OCI-LY1 (cell line): ENCODE results near the gene SETD5.

ENCODE experiments used
- H2AFZ ChIP-seq: fragments of 200-600 bp; sonication (generic), shearing (Covaris generic); 2 replicates; pipeline ENCODE4 v1.6.0; 2014; ENCODE audit warnings: antibody characterized with exemption, mild to moderate bottlenecking, low read length
- H3F3A ChIP-seq: fragments of 200-600 bp; sonication (generic), shearing (Covaris generic); 2 replicates; pipeline ENCODE4 v1.6.0; 2014; ENCODE audit warnings: mild to moderate bottlenecking, antibody characterized with exemption, low read length, moderate library complexity; ENCODE audit not compliant: insufficient read depth
- H3K27ac ChIP-seq: fragments of 200-600 bp; sonication (generic); 2 replicates; pipeline ENCODE4 v1.5.1; 2014; ENCODE audit warnings: low read length, mixed run types, mild to moderate bottlenecking, low read depth; ENCODE audit not compliant: poor library complexity, severe bottlenecking
- H3K27me3 ChIP-seq: fragments of 200-600 bp; sonication (generic); 2 replicates; pipeline ENCODE4 v1.6.0; 2014; ENCODE audit warnings: antibody characterized with exemption, mild to moderate bottlenecking, low read length, moderate library complexity; ENCODE audit not compliant: insufficient read depth
- H3K36me3 ChIP-seq: fragments of 200-600 bp; sonication (generic); 2 replicates; pipeline ENCODE4 v1.6.1; 2014; ENCODE audit warnings: mild to moderate bottlenecking, antibody characterized with exemption, low read length, moderate library complexity, mixed read lengths; ENCODE audit not compliant: insufficient read depth
- H3K4me1 ChIP-seq: fragments of 200-600 bp; sonication (generic); 2 replicates; pipeline ENCODE4 v1.5.1; 2014; ENCODE audit warnings: mild to moderate bottlenecking, low read length, moderate library complexity; ENCODE audit not compliant: insufficient read depth, severe bottlenecking
- H3K4me2 ChIP-seq: fragments of 200-600 bp; sonication (generic), shearing (Covaris generic); 2 replicates; pipeline ENCODE4 v1.6.1; 2014; ENCODE audit warnings: low read length
- H3K4me3 ChIP-seq: fragments of 200-600 bp; sonication (generic); 2 replicates; pipeline ENCODE4 v1.5.1; 2014; ENCODE audit warnings: low read length, low read depth, mild to moderate bottlenecking, mixed read lengths; ENCODE audit not compliant: poor library complexity, severe bottlenecking
- H3K79me2 ChIP-seq: fragments of 200-600 bp; shearing (Covaris generic); 2 replicates; pipeline ENCODE4 v1.6.1; 2016; ENCODE audit warnings: mixed run types, low read length, mixed read lengths; ENCODE audit not compliant: insufficient read depth
- H3K9ac ChIP-seq: fragments of 200-600 bp; sonication (generic), shearing (Covaris generic); 2 replicates; pipeline ENCODE4 v1.6.1; 2014; ENCODE audit warnings: mild to moderate bottlenecking, low read length, mixed read lengths
- H3K9me2 ChIP-seq: fragments of 200-600 bp; sonication (generic), shearing (Covaris generic); 2 replicates; pipeline ENCODE4 v1.6.1; 2014; ENCODE audit warnings: low read depth, mild to moderate bottlenecking, low read length, mixed read lengths
- H3K9me3 ChIP-seq: fragments of 200-600 bp; shearing (Covaris generic); 2 replicates; pipeline ENCODE4 v1.6.1; 2014; ENCODE audit warnings: low read length, mixed read lengths
- H4K20me1 ChIP-seq: fragments of 200-600 bp; sonication (generic), shearing (Covaris generic); 2 replicates; pipeline ENCODE4 v1.6.0; 2016; ENCODE audit warnings: mild to moderate bottlenecking, low read length; ENCODE audit not compliant: insufficient read depth
- EZH2 ChIP-seq: fragments of 200-600 bp; sonication (generic), shearing (Covaris generic); IDR thresholded peaks from 2 replicates; pipeline ENCODE4 v1.8.0; 2017; ENCODE audit warnings: borderline replicate concordance, mixed run types, mild to moderate bottlenecking, antibody characterized with exemption, low read length, moderate library complexity, mixed read lengths
- TF ChIP-seq, protein P1 (sequence below): fragments of 200-600 bp; sonication (generic), shearing (Covaris generic); IDR thresholded peaks from 2 replicates; pipeline ENCODE4 v1.5.1; 2017; ENCODE audit warnings: mild to moderate bottlenecking, antibody characterized with exemption, low read length, moderate library complexity, mixed read lengths

SETD5 gene

DNA sequence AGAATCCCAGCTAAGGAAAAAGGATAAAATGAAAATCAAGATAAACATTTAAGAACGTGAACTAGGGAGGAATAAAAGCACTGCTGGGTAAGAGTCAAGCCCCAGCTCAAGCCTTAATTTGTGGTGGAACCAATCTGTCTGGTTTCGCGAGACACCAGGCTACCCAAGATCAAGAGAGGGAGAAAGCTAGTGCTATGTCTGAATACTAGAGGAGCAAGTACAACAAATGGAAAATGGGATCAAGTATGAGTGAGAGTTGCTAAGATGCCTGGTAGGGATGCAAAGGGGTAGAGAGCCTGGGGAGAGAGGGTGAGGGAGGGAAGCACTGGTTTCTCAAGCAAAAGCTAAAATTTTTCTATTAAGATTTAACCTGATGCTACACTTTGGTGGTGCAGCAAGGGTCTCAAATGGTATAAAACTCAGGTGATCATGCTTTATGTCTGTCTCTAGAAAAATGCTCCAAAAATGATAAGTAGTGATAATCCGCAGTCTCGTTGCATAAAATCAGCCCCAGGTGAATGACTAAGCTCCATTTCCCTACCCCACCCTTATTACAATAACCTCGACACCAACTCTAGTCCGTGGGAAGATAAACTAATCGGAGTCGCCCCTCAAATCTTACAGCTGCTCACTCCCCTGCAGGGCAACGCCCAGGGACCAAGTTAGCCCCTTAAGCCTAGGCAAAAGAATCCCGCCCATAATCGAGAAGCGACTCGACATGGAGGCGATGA, 1.7 kb upstream of the SETD5 start:
- peak overlapping the region; percentile 87 for H3K27ac ChIP-seq
- H3K27me3 ChIP-seq = no peaks in the 10 kb centered on the region
- H3K9me3 ChIP-seq = no peaks in the 10 kb centered on the region
- no peaks in the 10 kb centered on the region for H3F3A ChIP-seq
- H4K20me1 ChIP-seq = no peaks in the 10 kb centered on the region
- H3K4me3 ChIP-seq = peak overlapping the region; percentile 89
- no peak overlapping the region for H2AFZ ChIP-seq
- H3K36me3 ChIP-seq = peaks cover 59% of the 10 kb centered on the region
- H3K79me2 ChIP-seq = peaks cover 85% of the 10 kb centered on the region
- no peaks in the 10 kb centered on the region for H3K9me2 ChIP-seq
- peak overlapping the region; percentile 88 for H3K9ac ChIP-seq
- no peak for TF ChIP-seq EZH2
- TF ChIP-seq, protein P1, sequence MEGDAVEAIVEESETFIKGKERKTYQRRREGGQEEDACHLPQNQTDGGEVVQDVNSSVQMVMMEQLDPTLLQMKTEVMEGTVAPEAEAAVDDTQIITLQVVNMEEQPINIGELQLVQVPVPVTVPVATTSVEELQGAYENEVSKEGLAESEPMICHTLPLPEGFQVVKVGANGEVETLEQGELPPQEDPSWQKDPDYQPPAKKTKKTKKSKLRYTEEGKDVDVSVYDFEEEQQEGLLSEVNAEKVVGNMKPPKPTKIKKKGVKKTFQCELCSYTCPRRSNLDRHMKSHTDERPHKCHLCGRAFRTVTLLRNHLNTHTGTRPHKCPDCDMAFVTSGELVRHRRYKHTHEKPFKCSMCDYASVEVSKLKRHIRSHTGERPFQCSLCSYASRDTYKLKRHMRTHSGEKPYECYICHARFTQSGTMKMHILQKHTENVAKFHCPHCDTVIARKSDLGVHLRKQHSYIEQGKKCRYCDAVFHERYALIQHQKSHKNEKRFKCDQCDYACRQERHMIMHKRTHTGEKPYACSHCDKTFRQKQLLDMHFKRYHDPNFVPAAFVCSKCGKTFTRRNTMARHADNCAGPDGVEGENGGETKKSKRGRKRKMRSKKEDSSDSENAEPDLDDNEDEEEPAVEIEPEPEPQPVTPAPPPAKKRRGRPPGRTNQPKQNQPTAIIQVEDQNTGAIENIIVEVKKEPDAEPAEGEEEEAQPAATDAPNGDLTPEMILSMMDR = no peak
- peaks cover 36% of the 10 kb centered on the region for H3K4me1 ChIP-seq
- H3K4me2 ChIP-seq = peak overlapping the region; percentile 77

DNA sequence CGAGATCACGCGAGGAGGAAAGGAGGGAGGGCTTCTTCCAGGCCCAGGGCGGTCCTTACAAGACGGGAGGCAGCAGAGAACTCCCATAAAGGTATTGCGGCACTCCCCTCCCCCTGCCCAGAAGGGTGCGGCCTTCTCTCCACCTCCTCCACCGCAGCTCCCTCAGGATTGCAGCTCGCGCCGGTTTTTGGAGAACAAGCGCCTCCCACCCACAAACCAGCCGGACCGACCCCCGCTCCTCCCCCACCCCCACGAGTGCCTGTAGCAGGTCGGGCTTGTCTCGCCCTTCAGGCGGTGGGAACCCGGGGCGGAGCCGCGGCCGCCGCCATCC, 1.1 kb upstream of the SETD5 start:
- H3K79me2 ChIP-seq = peaks cover 87% of the 10 kb centered on the region
- H3K9me3 ChIP-seq = no peaks in the 10 kb centered on the region
- H2AFZ ChIP-seq = no peak overlapping the region
- no peaks in the 10 kb centered on the region for H3F3A ChIP-seq
- no peak for TF ChIP-seq EZH2
- TF ChIP-seq, protein P1 = no peak
- peak overlapping the region; percentile 89 for H3K4me3 ChIP-seq
- H3K27ac ChIP-seq = peak overlapping the region; percentile 87
- no peaks in the 10 kb centered on the region for H3K9me2 ChIP-seq
- peak overlapping the region; percentile 77 for H3K4me2 ChIP-seq
- H3K4me1 ChIP-seq = peaks cover 41% of the 10 kb centered on the region
- peaks cover 54% of the 10 kb centered on the region for H3K36me3 ChIP-seq
- no peaks in the 10 kb centered on the region for H3K27me3 ChIP-seq
- H3K9ac ChIP-seq = peak overlapping the region; percentile 88
- no peaks in the 10 kb centered on the region for H4K20me1 ChIP-seq

DNA sequence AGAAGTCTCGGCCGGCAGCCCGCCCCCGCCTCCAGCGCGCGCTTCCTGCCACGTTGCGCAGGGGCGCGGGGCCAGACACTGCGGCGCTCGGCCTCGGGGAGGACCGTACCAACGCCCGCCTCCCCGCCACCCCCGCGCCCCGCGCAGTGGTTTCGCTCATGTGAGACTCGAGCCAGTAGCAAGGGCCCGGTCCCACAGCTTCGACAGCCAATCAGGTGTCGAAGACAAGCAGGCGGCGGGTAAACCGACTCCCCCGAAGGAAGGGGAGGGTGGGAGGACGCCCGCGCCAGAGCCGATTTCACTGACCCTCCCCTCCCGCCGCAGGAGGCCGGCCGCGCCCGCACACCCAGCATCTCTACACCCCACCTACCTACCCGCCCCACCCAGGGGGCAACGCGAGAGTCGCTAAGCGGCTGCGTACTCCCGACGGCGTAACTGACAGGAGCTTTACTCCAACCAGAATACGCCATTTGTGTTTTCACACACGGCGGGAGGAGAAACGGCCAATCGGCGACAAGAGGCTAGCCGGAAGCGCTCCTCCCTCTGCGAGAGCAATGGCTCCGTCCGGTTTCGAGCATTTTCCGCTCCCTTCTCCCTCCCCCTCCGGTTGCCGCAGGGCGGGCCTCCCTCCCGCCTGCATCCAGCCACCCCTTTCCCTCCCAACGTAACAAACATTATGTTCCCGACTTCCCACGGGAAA, 633 bp upstream of the SETD5 start:
- H3K9me3 ChIP-seq = no peaks in the 10 kb centered on the region
- no peaks in the 10 kb centered on the region for H3F3A ChIP-seq
- H3K4me3 ChIP-seq = peak overlapping the region; percentile 89
- peaks cover 87% of the 10 kb centered on the region for H3K79me2 ChIP-seq
- no peaks in the 10 kb centered on the region for H3K27me3 ChIP-seq
- H3K4me1 ChIP-seq = peaks cover 47% of the 10 kb centered on the region
- TF ChIP-seq EZH2 = no peak
- TF ChIP-seq, protein P1 = no peak
- H2AFZ ChIP-seq = no peak overlapping the region
- peak overlapping the region; percentile 88 for H3K9ac ChIP-seq
- H3K4me2 ChIP-seq = peak overlapping the region; percentile 77
- H3K36me3 ChIP-seq = peaks cover 49% of the 10 kb centered on the region
- H3K9me2 ChIP-seq = no peaks in the 10 kb centered on the region
- H3K27ac ChIP-seq = peak overlapping the region; percentile 87
- no peaks in the 10 kb centered on the region for H4K20me1 ChIP-seq
